H1 (cell line): ENCODE results near the gene DOCK6. TPM values are rescaled to one million over a fixed set of nuclear protein-coding genes. Genes with fewer than 3 reads are reported as not detected.

Experiments
- CTCF ChIA-PET: fragments of 300-600 bp; sonication (Branson Sonifier 250); formaldehyde crosslinking; loops from one replicate; lab custom pipeline; 2021; ENCODE audit not compliant: partially characterized antibody; lab: Charles Lee
- POLR2A ChIA-PET: fragments of 300-600 bp; sonication (Branson Sonifier 250); formaldehyde crosslinking; loops from one replicate; lab custom pipeline; 2021; ENCODE audit warnings: inconsistent platforms; ENCODE audit not compliant: partially characterized antibody; lab: Charles Lee
- DNase-seq, 2 experiments: peaks; one replicate each; pipeline versions ENCODE4 v3.0.0 to v3.0.0-alpha.2; 2010 to 2022; ENCODE audit warnings: low spot score in 2 of 2, low read depth in 1 of 2, mixed read lengths in 1 of 2
- FAIRE-seq: peaks from 2 replicates; lab custom pipeline; 2011; peaks lifted over from hg19 to GRCh38; lab: Jason Lieb, UNC
- H2AFZ ChIP-seq: 2 replicates; pipeline ENCODE4 v1.8.1; 2012; ENCODE audit warnings: low read length, inconsistent platforms
- H2AK5ac ChIP-seq: 2 replicates; pipeline ENCODE4 v1.6.1; 2013; ENCODE audit warnings: low read depth, low read length
- H2BK120ac ChIP-seq: replicated peaks from 2 replicates; pipeline ENCODE3; 2013; ENCODE audit warnings: low read depth, low read length, inconsistent platforms
- H2BK12ac ChIP-seq: 2 replicates; pipeline ENCODE4 v1.6.1; 2013; ENCODE audit warnings: low read depth, low read length
- H2BK15ac ChIP-seq: 2 replicates; pipeline ENCODE4 v1.6.1; 2013; ENCODE audit warnings: low read length
- H2BK20ac ChIP-seq: 2 replicates; pipeline ENCODE4 v1.6.1; 2013; ENCODE audit warnings: low read length
- H2BK5ac ChIP-seq: 2 replicates; pipeline ENCODE4 v1.6.1; 2013; ENCODE audit warnings: low read depth, low read length
- H3K14ac ChIP-seq: 2 replicates; pipeline ENCODE4 v1.6.1; 2013; ENCODE audit warnings: inconsistent platforms; ENCODE audit not compliant: insufficient read length
- H3K18ac ChIP-seq: 2 replicates; pipeline ENCODE4 v1.6.1; 2013; ENCODE audit warnings: low read length; ENCODE audit errors: extremely low read depth
- H3K23ac ChIP-seq: 2 replicates; pipeline ENCODE4 v1.6.1; 2013; ENCODE audit warnings: inconsistent platforms; ENCODE audit not compliant: insufficient read length
- H3K23me2 ChIP-seq: 2 replicates; pipeline ENCODE4 v1.6.1; 2013; ENCODE audit warnings: low read depth, low read length
- H3K27ac ChIP-seq: 2 replicates; pipeline ENCODE4 v1.6.1; 2011; ENCODE audit warnings: low read depth, low read length, inconsistent platforms
- H3K27me3 ChIP-seq, 4 experiments: replicated peaks in 1 of 4; 1 replicate in 1 of 4; 2 replicates in 3 of 4; pipeline versions ENCODE4 v1.6.1 to v1.8.1; 2011 to 2013; ENCODE audit warnings: low read length in 3 of 4, mild to moderate bottlenecking in 3 of 4, inconsistent platforms in 2 of 4, mixed read lengths in 2 of 4, moderate library complexity in 1 of 4; ENCODE audit not compliant: control insufficient read depth in 3 of 4, insufficient read depth in 3 of 4; ENCODE audit errors: extremely low read depth in 1 of 4
- H3K36me3 ChIP-seq, 4 experiments: 2 replicates each; pipeline versions ENCODE4 v1.6.1 to v1.8.1; 2011 to 2013; ENCODE audit warnings: mild to moderate bottlenecking in 4 of 4, low read length in 3 of 4, moderate library complexity in 2 of 4, control low read depth in 1 of 4, inconsistent platforms in 1 of 4; ENCODE audit not compliant: insufficient read depth in 4 of 4, control insufficient read depth in 2 of 4
- H3K4ac ChIP-seq: replicated peaks from 2 replicates; pipeline ENCODE3; 2013; ENCODE audit warnings: low read length, low read depth, mixed read lengths, inconsistent platforms; ENCODE audit not compliant: insufficient read length
- H3K4me1 ChIP-seq, 4 experiments: replicated peaks in 1 of 4; 1 replicate in 1 of 4; 2 replicates in 3 of 4; pipeline versions ENCODE4 v1.6.1 to v1.8.1; 2011 to 2013; ENCODE audit warnings: low read length in 3 of 4, inconsistent platforms in 2 of 4, mixed read lengths in 1 of 4; ENCODE audit not compliant: insufficient read depth in 4 of 4, control insufficient read depth in 3 of 4
- H3K4me2 ChIP-seq, 2 experiments: 2 replicates each; pipeline versions ENCODE4 v1.6.1 to v1.8.1; 2011 to 2013; ENCODE audit warnings: low read depth in 2 of 2, low read length in 2 of 2, control low read depth in 1 of 2, inconsistent platforms in 1 of 2, mild to moderate bottlenecking in 1 of 2; ENCODE audit not compliant: insufficient read depth in 1 of 2
- H3K4me3 ChIP-seq, 4 experiments: fragments of 200-600, 300-600 bp in 1 of 4; sonication (generic), shearing (Covaris generic), sonication (Bioruptor Twin) in 1 of 4; 2 replicates each; pipeline versions ENCODE4 v1.5.1 to v1.8.1; 2011 to 2016; ENCODE audit warnings: low read length in 4 of 4, low read depth in 3 of 4, control low read depth in 2 of 4, inconsistent platforms in 2 of 4, mild to moderate bottlenecking in 2 of 4, mixed read lengths in 1 of 4, moderate library complexity in 1 of 4; ENCODE audit not compliant: insufficient read depth in 2 of 4; ENCODE audit errors: extremely low read depth in 1 of 4
- H3K56ac ChIP-seq: replicated peaks from 2 replicates; pipeline ENCODE3; 2013; ENCODE audit warnings: low read depth, mild to moderate bottlenecking, mixed read lengths, low read length, inconsistent platforms; ENCODE audit not compliant: insufficient read length
- H3K79me1 ChIP-seq: 2 replicates; pipeline ENCODE4 v1.6.1; 2013; ENCODE audit warnings: low read depth, low read length, control low read depth
- H3K79me2 ChIP-seq, 2 experiments: 2 replicates each; pipeline versions ENCODE4 v1.6.1 to v1.8.1; 2012 to 2013; ENCODE audit warnings: low read length in 2 of 2, mild to moderate bottlenecking in 2 of 2, inconsistent platforms in 1 of 2; ENCODE audit not compliant: insufficient read depth in 2 of 2, control insufficient read depth in 1 of 2
- H3K9ac ChIP-seq, 4 experiments: replicated peaks in 1 of 4; 1 replicate in 1 of 4; 2 replicates in 3 of 4; pipeline versions ENCODE4 v1.6.1 to v1.8.1; 2011 to 2013; ENCODE audit warnings: low read depth in 3 of 4, low read length in 3 of 4, control low read depth in 2 of 4, mild to moderate bottlenecking in 2 of 4, moderate library complexity in 2 of 4, inconsistent platforms in 1 of 4; ENCODE audit errors: extremely low read depth in 1 of 4
- H3K9me3 ChIP-seq, 2 experiments: 2 replicates each; pipeline versions ENCODE4 v1.6.1 to v1.8.1; 2012 to 2013; ENCODE audit warnings: mild to moderate bottlenecking in 2 of 2, moderate library complexity in 2 of 2, control low read depth in 1 of 2, inconsistent platforms in 1 of 2, low read depth in 1 of 2, low read length in 1 of 2, mixed read lengths in 1 of 2; ENCODE audit not compliant: insufficient read depth in 2 of 2
- H4K20me1 ChIP-seq, 2 experiments: replicated peaks in 1 of 2; 2 replicates each; pipeline versions ENCODE3 to v1.8.1; 2011 to 2013; ENCODE audit warnings: inconsistent platforms in 2 of 2, low read length in 2 of 2, mild to moderate bottlenecking in 1 of 2; ENCODE audit not compliant: insufficient read depth in 2 of 2, control insufficient read depth in 1 of 2
- H4K5ac ChIP-seq: 2 replicates; pipeline ENCODE4 v1.6.1; 2013; ENCODE audit warnings: low read length, low read depth, mixed read lengths, inconsistent platforms; ENCODE audit not compliant: insufficient read length
- H4K8ac ChIP-seq: 2 replicates; pipeline ENCODE4 v1.8.0; 2013; ENCODE audit warnings: mild to moderate bottlenecking, moderate library complexity, low read length, inconsistent platforms; ENCODE audit not compliant: insufficient read depth; ENCODE audit errors: extremely low read depth
- H4K91ac ChIP-seq: replicated peaks from 2 replicates; pipeline ENCODE3; 2013; ENCODE audit warnings: low read length, mixed read lengths, inconsistent platforms; ENCODE audit not compliant: insufficient read length
- CHD2 ChIP-seq: IDR thresholded peaks from 2 replicates; pipeline ENCODE4 v1.6.1; 2012; ENCODE audit warnings: low read length, improper control_type of control experiment
- CTBP2 ChIP-seq: IDR thresholded peaks from 2 replicates; pipeline ENCODE4 v1.7.0; 2011; ENCODE audit warnings: borderline replicate concordance, mild to moderate bottlenecking, moderate library complexity, mixed read lengths, low read length; ENCODE audit not compliant: insufficient read depth, insufficient read length
- EZH2 ChIP-seq: fragments of 200-600 bp; sonication (generic); IDR thresholded peaks from 2 replicates; pipeline ENCODE4 v1.7.1; 2012; ENCODE audit warnings: low read depth, mild to moderate bottlenecking, moderate library complexity, low read length, inconsistent platforms; ENCODE audit not compliant: severe bottlenecking
- HDAC2 ChIP-seq, 2 experiments: fragments of 300-600 bp in 1 of 2; sonication (generic) in 1 of 2; IDR thresholded peaks; 2 replicates each; pipeline ENCODE4 v1.6.1; 2011 to 2012; ENCODE audit warnings: low read depth in 2 of 2, low read length in 2 of 2, mild to moderate bottlenecking in 2 of 2, moderate library complexity in 2 of 2, borderline replicate concordance in 1 of 2, inconsistent platforms in 1 of 2
- KDM1A ChIP-seq: fragments of 200-600, 300-600 bp; sonication (generic); IDR thresholded peaks from 2 replicates; pipeline ENCODE4 v1.7.1; 2016; ENCODE audit warnings: mild to moderate bottlenecking, low read length, borderline replicate concordance
- RBBP5 ChIP-seq: IDR thresholded peaks from 2 replicates; pipeline ENCODE4 v1.7.1; 2012; ENCODE audit warnings: low read depth, mild to moderate bottlenecking, inconsistent platforms, low read length, moderate library complexity, borderline replicate concordance
- SP2 ChIP-seq: IDR thresholded peaks from 2 replicates; pipeline ENCODE4 v1.6.1; 2012; ENCODE audit warnings: mild to moderate bottlenecking, low read length, inconsistent platforms
- WGBS, 2 experiments: shearing (Covaris generic) in 1 of 2; methylation state at CpG; one replicate each; pipeline versions ENCODE4 v1.1.6 to v1.1.7; 2013 to 2015; ENCODE audit warnings: low lambda C conversion rate in 2 of 2, mixed read lengths in 2 of 2, inconsistent platforms in 1 of 2, low coverage in 1 of 2, missing lambda C conversion rate in 1 of 2; ENCODE audit not compliant: insufficient replicate concordance in 2 of 2, insufficient coverage in 1 of 2, insufficient read length in 1 of 2; ENCODE audit errors: extremely low coverage in 1 of 2, missing lambda C conversion rate in 1 of 2; 5-methylcytosine and 5-hydroxymethylcytosine counted together
- polyA plus RNA-seq, 7 experiments: library from polyadenylated mRNA; depleted of rRNA in 3 of 7; stranded (reverse) in 5 of 7; unstranded in 2 of 7; fragments of >200 nt in 5 of 7; fragments of 200-250 nt in 2 of 7; gene quantifications; 1 replicate in 5 of 7; 2 replicates in 1 of 7; 4 replicates in 1 of 7; pipeline versions ENCODE4 v1.2.1 to v1.2.3, GENCODE V29; 2011 to 2013; ENCODE audit warnings: missing spikeins in 2 of 7, mixed read lengths in 2 of 7
- total RNA-seq: library from RNA; stranded (reverse); fragmentation: NEBNext Ultra II Directional; extraction: Animal tissue kit (Norgen Biotek cat#: 25700); gene quantifications from 2 replicates; pipeline ENCODE4 v1.2.1, GENCODE V29; 2021
- TF ChIP-seq, protein P1 (sequence below): IDR thresholded peaks from 2 replicates; pipeline ENCODE4 v1.6.1; 2012; ENCODE audit warnings: inconsistent platforms
- TF ChIP-seq, protein P2 (sequence below): IDR thresholded peaks from 2 replicates; pipeline ENCODE4 v1.6.1; 2012; ENCODE audit warnings: low read length, inconsistent platforms

Gene DOCK6
- total and polyA plus RNA-seq, 2 of the 8 experiments (the other 6 are each of a cell fraction or from before 2014, with no cell fraction given): 25.5 to 54.7 TPM

GRCh38 chr19:11239377-11240000, 22.8 kb downstream of the DOCK6 start, which contains the start of gene ANGPTL8:
Gene ANGPTL8, plus strand, starts transcription at chr19:11239619. Its CDS starts 19 bp downstream, at chr19:11239638.
- no peak within 1 kb of the TSS for H3K4me2 ChIP-seq
- H4K20me1 ChIP-seq: peaks cover 0 to 6% of the 10 kb centered on the region in 2 experiments
- 92% methylated on average over 23 of the region's 23 CpGs; no CpG with 5 or more reads in 1 of the 2 experiments for WGBS, 2 experiments
- no peak within 1 kb of the TSS for H3K4me3 ChIP-seq
- H3K36me3 ChIP-seq: peaks cover 0 to 10% (median 1%) of the 10 kb centered on the region in 4 experiments; a peak in 4 of 8 replicates
- CTCF ChIA-PET: interaction anchor here (0.5 to 1.2 kb wide), 5 partner anchors 12 to 349 kb away, joined by 3 to 4 read pairs (median 3); no protein-coding TSS in a partner anchor
- H2BK20ac ChIP-seq: no peak within 1 kb of the TSS
- no peaks in the 10 kb centered on the region for H3K79me1 ChIP-seq
- H3K27me3 ChIP-seq: no peaks in the 10 kb centered on the region
- H2BK12ac ChIP-seq: no peak within 1 kb of the TSS
- no peak within 1 kb of the TSS for H3K14ac ChIP-seq
- H3K27ac ChIP-seq: no peak within 1 kb of the TSS
- no peak within 1 kb of the TSS for H3K9ac ChIP-seq
- no peak within 1 kb of the TSS for H2AFZ ChIP-seq
- no peak within 1 kb of the TSS; the same call in 1 of the 2 replicates for H2BK5ac ChIP-seq
- POLR2A ChIA-PET: no interaction called here
- no peak within 1 kb of the TSS for H3K56ac ChIP-seq
- peak within 1 kb of the TSS; percentile 0; the same call in 1 of the 2 replicates for H4K8ac ChIP-seq
- no peak within 1 kb of the TSS for H3K23ac ChIP-seq
- no peak for FAIRE-seq
- H3K4me1 ChIP-seq: peaks cover 3 to 5% (median 4%) of the 10 kb centered on the region in 4 experiments; a peak in 4 of 7 replicates
- H2AK5ac ChIP-seq: no peak within 1 kb of the TSS
- no peak for DNase-seq
- no peak within 1 kb of the TSS for H4K91ac ChIP-seq
- H2BK120ac ChIP-seq: no peak within 1 kb of the TSS
- H3K23me2 ChIP-seq: no peaks in the 10 kb centered on the region
- no peak within 1 kb of the TSS for H2BK15ac ChIP-seq
- no peak within 1 kb of the TSS for H3K4ac ChIP-seq
- no peaks in the 10 kb centered on the region for H3K9me3 ChIP-seq
- no peak within 1 kb of the TSS for H4K5ac ChIP-seq
- no peaks in the 10 kb centered on the region for H3K79me2 ChIP-seq
- no peak within 1 kb of the TSS for H3K18ac ChIP-seq
- TF ChIP-seq KDM1A (no peak), HDAC2 (IDR thresholded peaks at IDR 0.05; ENCODE audit: borderline replicate concordance in 1 of 2, low read depth in 2 of 2, low read length in 2 of 2) (no peak), RBBP5 (no peak), CHD2 (no peak), CTBP2 (no peak), EZH2 (no peak), SP2 (no peak)
- TF ChIP-seq, protein P1, sequence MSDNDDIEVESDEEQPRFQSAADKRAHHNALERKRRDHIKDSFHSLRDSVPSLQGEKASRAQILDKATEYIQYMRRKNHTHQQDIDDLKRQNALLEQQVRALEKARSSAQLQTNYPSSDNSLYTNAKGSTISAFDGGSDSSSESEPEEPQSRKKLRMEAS: no peak
- TF ChIP-seq, protein P2, sequence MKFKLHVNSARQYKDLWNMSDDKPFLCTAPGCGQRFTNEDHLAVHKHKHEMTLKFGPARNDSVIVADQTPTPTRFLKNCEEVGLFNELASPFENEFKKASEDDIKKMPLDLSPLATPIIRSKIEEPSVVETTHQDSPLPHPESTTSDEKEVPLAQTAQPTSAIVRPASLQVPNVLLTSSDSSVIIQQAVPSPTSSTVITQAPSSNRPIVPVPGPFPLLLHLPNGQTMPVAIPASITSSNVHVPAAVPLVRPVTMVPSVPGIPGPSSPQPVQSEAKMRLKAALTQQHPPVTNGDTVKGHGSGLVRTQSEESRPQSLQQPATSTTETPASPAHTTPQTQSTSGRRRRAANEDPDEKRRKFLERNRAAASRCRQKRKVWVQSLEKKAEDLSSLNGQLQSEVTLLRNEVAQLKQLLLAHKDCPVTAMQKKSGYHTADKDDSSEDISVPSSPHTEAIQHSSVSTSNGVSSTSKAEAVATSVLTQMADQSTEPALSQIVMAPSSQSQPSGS: no peak
